Pericardium fibroblast (primary cell): Measurements from ENCODE around the gene GPR15LG. TPM values are rescaled to one million over a fixed set of nuclear protein-coding genes. Genes with fewer than 3 reads are reported as not detected.

Source experiments
- total RNA-seq: library from RNA; depleted of rRNA; stranded (reverse); fragments of >200 nt; gene quantifications from 2 replicates; pipeline ENCODE4 v1.2.3, GENCODE V29; 2015

GPR15LG gene
- not detected in 2 replicates for total RNA-seq

GRCh38 chr10:84173501-84173929 lies at the start of gene GPR15LG:
Gene GPR15LG, plus strand, starts transcription at chr10:84173801. Its CDS starts 51 bp downstream, at chr10:84173852.

GRCh38 chr10:84139126-84140035 lies 34.2 kb upstream of the GPR15LG start, which contains the start of gene GHITM:
Gene GHITM, plus strand, starts transcription at chr10:84139509. Its CDS starts 1,992 bp downstream, at chr10:84141501.

GRCh38 chr10:84194424-84195043 lies 20.9 kb downstream of the GPR15LG start, which contains the start of gene CDHR1:
Gene CDHR1, plus strand, starts transcription at chr10:84194537. Its CDS starts 224 bp downstream, at chr10:84194761.

DNA sequence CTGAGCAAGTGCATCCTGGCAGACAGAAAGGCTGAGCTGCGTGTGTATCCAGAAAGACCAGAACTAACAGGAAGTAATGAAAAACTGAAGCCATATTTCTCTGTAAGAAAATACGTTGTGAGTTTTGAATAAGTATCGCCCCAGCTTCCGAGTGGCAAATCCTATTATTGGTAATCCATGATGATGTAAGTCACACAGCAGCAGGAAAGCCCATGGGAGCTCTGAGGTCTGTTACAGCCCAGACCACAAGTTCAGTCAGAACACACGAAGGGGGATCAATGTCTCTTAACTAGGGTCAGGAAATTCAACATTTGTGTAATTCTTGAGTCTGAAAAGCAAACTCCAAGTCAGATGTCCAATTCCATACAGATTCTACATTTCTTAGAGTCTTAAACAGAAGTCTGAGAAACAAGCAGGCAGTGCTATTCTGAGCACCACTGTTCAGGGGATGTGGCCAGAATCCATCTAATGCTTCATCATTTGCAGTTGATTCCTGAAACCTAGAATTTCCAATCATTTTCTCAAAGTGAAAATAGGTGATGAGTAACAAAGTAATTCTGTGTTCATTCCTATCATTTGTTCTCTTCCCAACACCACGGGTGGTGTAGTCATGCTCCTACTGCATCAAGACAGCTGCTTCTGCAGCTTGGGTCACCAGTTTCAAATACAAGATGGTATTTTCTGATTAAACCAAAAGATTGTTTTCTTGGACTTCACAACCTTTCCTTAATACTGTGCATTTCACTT lies 52.0 kb downstream of the GPR15LG start, which contains the start of gene LRIT2:
Gene LRIT2, minus strand, starts transcription at position 118 of the 747 bp plus-strand sequence. Its CDS starts 24 bp downstream, at position 94.

Other genes with a start within 250 kb of the GPR15LG start
- gene GHITM, start 34.3 kb upstream of the GPR15LG start, total RNA-seq, result 117 and 124 TPM in 2 replicates
- gene CDHR1, start 20.7 kb downstream of the GPR15LG start, total RNA-seq, result 0.26 and 0.35 TPM in 2 replicates
- gene LRIT2, start 51.7 kb downstream of the GPR15LG start, total RNA-seq, result not detected in 2 replicates
- gene LRIT1, start 67.7 kb downstream of the GPR15LG start, total RNA-seq, result not detected in 2 replicates
- not detected in 2 replicates for gene RGR, start 71.3 kb downstream of the GPR15LG start, total RNA-seq
- 21.0 and 22.3 TPM in 2 replicates for gene CCSER2, start 154.8 kb downstream of the GPR15LG start, total RNA-seq